NB4 (cell line): Measurements from ENCODE around the gene TNFAIP1.

ENCODE experiments used
- MYC ChIP-seq: IDR thresholded peaks from 2 replicates; pipeline ENCODE4 v1.6.1; 2011; ENCODE audit warnings: low read depth, low read length
- POLR2A ChIP-seq: IDR thresholded peaks from 2 replicates; pipeline ENCODE4 v1.6.1; 2011; ENCODE audit warnings: mild to moderate bottlenecking; ENCODE audit not compliant: insufficient read length; ENCODE audit errors: extremely low read depth
- TF ChIP-seq, protein P1 (sequence below): IDR thresholded peaks from one replicate; pipeline ENCODE4 v1.5.1; 2012; ENCODE audit warnings: low read depth, low read length
- TF ChIP-seq, protein P2 (sequence below): IDR thresholded peaks from 2 replicates; pipeline ENCODE4 v1.6.1; 2011; ENCODE audit warnings: low read depth, low read length

DNA sequence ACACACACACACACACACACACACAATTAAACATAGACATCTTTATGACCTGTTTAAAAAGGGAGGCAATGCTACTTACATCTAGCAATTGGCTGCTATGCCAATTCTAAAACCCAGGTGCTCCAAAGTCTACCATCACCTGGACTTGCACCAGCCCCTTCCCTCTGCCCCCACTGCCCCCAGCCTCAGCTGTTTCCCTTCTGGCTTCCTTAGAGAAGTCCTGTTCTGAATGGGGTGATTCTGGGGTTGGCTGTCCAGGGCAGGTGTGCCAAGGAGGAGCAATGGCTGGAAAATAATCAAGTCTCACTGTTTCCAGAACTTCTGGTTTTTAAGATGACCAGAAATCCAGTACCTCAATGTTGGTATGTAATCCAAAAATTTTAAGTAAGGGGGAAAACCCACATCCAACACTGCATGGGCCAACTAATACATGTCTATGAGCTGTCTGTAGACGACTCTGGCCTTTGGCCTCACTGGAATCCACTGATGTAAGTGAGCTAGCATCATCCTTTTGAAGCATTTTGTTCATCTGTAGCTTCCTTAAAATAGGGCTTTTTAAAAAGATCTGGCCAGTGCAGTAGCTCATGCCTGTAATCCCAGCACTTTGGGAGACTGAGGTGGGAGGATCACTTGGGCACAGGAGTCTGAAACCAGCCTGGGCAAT, 2.3 kb upstream of the TNFAIP1 start:
- TF ChIP-seq, protein P1, sequence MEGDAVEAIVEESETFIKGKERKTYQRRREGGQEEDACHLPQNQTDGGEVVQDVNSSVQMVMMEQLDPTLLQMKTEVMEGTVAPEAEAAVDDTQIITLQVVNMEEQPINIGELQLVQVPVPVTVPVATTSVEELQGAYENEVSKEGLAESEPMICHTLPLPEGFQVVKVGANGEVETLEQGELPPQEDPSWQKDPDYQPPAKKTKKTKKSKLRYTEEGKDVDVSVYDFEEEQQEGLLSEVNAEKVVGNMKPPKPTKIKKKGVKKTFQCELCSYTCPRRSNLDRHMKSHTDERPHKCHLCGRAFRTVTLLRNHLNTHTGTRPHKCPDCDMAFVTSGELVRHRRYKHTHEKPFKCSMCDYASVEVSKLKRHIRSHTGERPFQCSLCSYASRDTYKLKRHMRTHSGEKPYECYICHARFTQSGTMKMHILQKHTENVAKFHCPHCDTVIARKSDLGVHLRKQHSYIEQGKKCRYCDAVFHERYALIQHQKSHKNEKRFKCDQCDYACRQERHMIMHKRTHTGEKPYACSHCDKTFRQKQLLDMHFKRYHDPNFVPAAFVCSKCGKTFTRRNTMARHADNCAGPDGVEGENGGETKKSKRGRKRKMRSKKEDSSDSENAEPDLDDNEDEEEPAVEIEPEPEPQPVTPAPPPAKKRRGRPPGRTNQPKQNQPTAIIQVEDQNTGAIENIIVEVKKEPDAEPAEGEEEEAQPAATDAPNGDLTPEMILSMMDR: no peak
- no peak for TF ChIP-seq POLR2A
- TF ChIP-seq, protein P2, sequence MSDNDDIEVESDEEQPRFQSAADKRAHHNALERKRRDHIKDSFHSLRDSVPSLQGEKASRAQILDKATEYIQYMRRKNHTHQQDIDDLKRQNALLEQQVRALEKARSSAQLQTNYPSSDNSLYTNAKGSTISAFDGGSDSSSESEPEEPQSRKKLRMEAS: no peak
- no peak for TF ChIP-seq MYC
